Karpas-422 (cell line): Measurements from ENCODE around the gene PRR5. TPM values are rescaled to one million over a fixed set of nuclear protein-coding genes. Genes with fewer than 3 reads are reported as not detected.

Experiments used
- DNase-seq: peaks from one replicate; pipeline ENCODE4 v3.0.0-alpha.2; 2015
- H2AFZ ChIP-seq: fragments of 200-600 bp; sonication (generic); 2 replicates; pipeline ENCODE4 v1.6.1; 2014; ENCODE audit warnings: antibody characterized with exemption, low read length, mixed read lengths
- H3K27ac ChIP-seq: fragments of 200-600 bp; sonication (generic); 2 replicates; pipeline ENCODE4 v1.5.1; 2014; ENCODE audit warnings: mild to moderate bottlenecking, low read length, moderate library complexity
- H3K27me3 ChIP-seq: fragments of 200-600 bp; sonication (generic); 2 replicates; pipeline ENCODE4 v1.6.1; 2014; ENCODE audit warnings: low read length, mixed read lengths
- H3K36me3 ChIP-seq: fragments of 200-600 bp; sonication (generic); 2 replicates; pipeline ENCODE4 v1.6.1; 2014; ENCODE audit warnings: low read length, mixed read lengths; ENCODE audit not compliant: insufficient read depth
- H3K4me1 ChIP-seq: fragments of 200-600 bp; sonication (generic); 2 replicates; pipeline ENCODE4 v1.6.1; 2014; ENCODE audit warnings: mild to moderate bottlenecking, low read length, mixed read lengths
- H3K4me2 ChIP-seq: fragments of 200-600 bp; sonication (generic); 2 replicates; pipeline ENCODE4 v1.6.1; 2014; ENCODE audit warnings: low read length, low read depth, mild to moderate bottlenecking; ENCODE audit not compliant: poor library complexity, severe bottlenecking
- H3K4me3 ChIP-seq: fragments of 200-600 bp; sonication (generic); 2 replicates; pipeline ENCODE4 v1.5.1; 2014; ENCODE audit warnings: mild to moderate bottlenecking, antibody characterized with exemption, low read length, mixed read lengths
- H3K79me2 ChIP-seq: fragments of 200-600 bp; sonication (generic); 2 replicates; pipeline ENCODE4 v1.6.1; 2014; ENCODE audit warnings: mild to moderate bottlenecking, low read length, mixed read lengths
- H3K9ac ChIP-seq: fragments of 200-600 bp; sonication (generic); 2 replicates; pipeline ENCODE4 v1.6.0; 2014; ENCODE audit warnings: low read length
- H3K9me2 ChIP-seq: fragments of 200-600 bp; sonication (generic), shearing (Covaris generic); replicated peaks from 2 replicates; pipeline ENCODE4 v1.6.0; 2014; ENCODE audit warnings: mild to moderate bottlenecking, low read length, moderate library complexity; ENCODE audit not compliant: insufficient read depth
- H3K9me3 ChIP-seq: fragments of 300-700, 200-600 bp; sonication (generic); 2 replicates; pipeline ENCODE4 v1.6.1; 2014; ENCODE audit warnings: low read length, mixed read lengths
- H4K20me1 ChIP-seq: fragments of 200-600 bp; sonication (generic); 2 replicates; pipeline ENCODE4 v1.6.1; 2014; ENCODE audit warnings: mild to moderate bottlenecking, antibody characterized with exemption, low read length, low read depth; ENCODE audit not compliant: insufficient read depth
- total RNA-seq: library from RNA; depleted of rRNA; stranded (reverse); fragments of >200 nt; shearing (Covaris generic); gene quantifications from 2 replicates; pipeline ENCODE4 v1.2.3, GENCODE V29; 2014; ENCODE audit warnings: low replicate concordance

The PRR5 gene
- total RNA-seq, 1 experiment from 2014 or later = not detected

DNA sequence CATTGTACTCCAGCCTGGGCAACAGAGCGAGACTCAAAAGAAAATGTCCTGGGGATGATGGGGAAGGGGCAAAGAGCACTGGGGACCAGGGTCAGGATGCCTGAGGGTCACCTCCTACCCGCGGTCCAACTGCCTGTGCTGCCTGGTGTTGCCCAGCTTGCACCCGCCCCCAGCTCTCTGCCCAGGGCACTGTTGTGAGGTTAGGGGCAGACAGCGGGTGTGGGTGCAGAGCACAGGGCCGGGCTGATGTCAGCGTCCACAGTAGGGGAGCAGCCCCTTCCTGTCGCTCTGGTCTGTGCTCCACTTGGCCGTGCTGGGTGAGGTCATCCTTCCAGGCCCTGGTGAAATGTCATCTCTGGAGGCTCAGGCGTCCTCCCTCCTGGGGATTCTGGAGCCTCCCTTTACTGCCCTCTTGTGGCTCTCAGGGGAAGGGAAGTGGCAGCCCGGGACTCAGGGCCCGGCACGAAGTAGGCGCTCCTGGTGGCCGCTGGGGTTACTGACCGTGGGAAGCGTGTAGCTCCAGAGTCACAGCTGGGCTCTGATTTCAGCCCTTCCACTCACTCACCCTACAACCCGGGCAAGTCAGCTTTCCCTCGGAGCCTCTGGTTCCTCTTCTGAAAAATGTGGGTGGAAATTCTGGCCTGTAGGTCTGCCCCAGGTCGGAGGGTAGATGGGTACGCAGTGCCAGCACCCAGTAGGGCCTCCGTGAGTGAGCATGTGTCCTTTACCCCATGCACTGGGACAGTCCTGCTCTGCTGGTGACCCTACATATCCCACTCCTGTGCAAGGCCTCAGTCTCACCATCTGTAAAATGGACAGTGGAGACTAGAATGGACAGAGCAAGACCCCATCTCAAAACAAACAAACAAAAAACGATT, 17.3 kb upstream of the PRR5 start:
- Histone ChIP-seq H3K9me2 (no peaks in the 10 kb centered on the region), H4K20me1 (no peaks in the 10 kb centered on the region), H3K36me3 (no peaks in the 10 kb centered on the region), H3K27me3 (no peaks in the 10 kb centered on the region), H3K9me3 (no peaks in the 10 kb centered on the region), H3K79me2 (no peaks in the 10 kb centered on the region), H3K4me2 (no peak overlapping the region), H3K27ac (no peak overlapping the region), H3K9ac (no peak overlapping the region), H3K4me3 (no peak overlapping the region), H2AFZ (no peak overlapping the region), H3K4me1 (no peaks in the 10 kb centered on the region)
- peak; percentile 94 for DNase-seq

DNA sequence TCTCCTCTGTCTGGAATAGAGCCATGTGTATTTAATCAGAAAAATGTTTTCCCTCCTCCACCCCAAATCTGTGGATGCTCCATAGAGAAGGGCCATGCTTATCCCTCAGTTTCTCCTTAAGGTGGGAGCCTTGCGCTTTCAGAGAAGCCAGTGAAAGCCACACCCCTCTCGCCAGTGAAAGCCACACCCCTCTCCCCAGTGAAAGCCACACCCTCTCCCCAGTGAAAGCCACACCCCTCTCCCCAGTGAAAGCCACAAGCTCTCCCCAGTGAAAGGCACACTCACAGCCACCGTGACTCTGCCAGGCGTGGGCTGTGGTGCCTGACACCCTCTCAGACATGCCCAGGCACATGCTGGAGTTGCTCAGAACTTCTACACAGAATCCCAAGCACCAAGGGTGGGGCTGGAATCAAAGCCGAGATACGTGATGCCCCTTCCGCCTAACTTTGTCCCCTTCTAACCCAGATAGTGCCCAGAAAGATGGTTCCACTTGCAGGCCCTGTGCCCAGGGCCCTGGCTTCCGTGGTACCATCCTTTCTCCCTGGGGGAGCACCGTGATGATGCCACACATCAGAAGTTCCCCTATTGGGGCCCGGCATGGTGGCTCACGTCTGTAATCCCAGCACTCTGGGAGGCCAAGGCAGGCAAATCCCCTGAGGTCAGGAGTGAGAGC, 16.5 kb upstream of the PRR5 start:
- DNase-seq = peak; percentile 86
- Histone ChIP-seq H2AFZ (no peak overlapping the region), H3K36me3 (no peaks in the 10 kb centered on the region)

DNA sequence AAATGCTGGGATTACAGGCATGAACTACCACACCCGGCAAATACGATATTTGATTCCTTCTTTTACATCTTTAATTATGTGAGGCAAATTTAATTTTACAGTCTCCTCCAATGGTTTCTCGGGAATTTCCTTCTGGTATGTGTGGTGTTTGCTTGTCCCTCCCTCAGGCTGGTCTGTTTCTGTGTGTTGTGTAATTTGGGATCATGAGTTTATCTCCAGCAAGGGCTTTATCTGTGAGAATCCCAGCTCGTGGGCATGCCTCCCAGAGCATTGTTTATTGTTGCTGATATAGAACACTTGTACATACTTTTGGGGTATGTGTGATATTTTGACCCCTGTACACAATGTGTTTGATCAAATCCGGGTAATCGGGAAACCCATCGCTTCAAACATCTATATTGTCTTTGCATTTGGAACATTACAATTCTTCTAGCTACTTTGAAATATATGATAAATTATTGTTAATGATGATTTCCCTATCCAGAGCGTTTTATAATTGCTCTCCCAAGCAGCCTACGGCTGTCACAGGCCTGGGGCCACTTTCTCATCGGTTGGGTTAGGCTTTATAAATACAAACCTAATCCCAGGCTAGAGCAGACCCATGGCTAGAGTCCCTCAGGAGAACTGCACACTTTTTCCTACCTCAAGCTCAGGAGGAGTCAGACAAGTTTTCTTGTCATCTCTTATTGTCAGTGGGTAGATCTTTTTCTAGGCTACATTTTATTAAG, 15.0 kb upstream of the PRR5 start:
- H3K36me3 ChIP-seq = no peaks in the 10 kb centered on the region
- H3K9me2 ChIP-seq = no peaks in the 10 kb centered on the region
- DNase-seq = no peak
- H2AFZ ChIP-seq = no peak overlapping the region
- H3K27me3 ChIP-seq = no peaks in the 10 kb centered on the region
- no peak overlapping the region for H3K4me3 ChIP-seq
- H3K9ac ChIP-seq = no peak overlapping the region
- H4K20me1 ChIP-seq = no peaks in the 10 kb centered on the region
- H3K4me1 ChIP-seq = no peaks in the 10 kb centered on the region
- H3K27ac ChIP-seq = no peak overlapping the region
- no peaks in the 10 kb centered on the region for H3K79me2 ChIP-seq
- H3K9me3 ChIP-seq = no peaks in the 10 kb centered on the region
- H3K4me2 ChIP-seq = no peak overlapping the region

More for the DNA sequence above, 16.5 kb upstream of the PRR5 start:
- Histone ChIP-seq H3K79me2 (no peaks in the 10 kb centered on the region), H3K4me3 (no peak overlapping the region), H3K9me2 (no peaks in the 10 kb centered on the region), H3K4me1 (no peaks in the 10 kb centered on the region), H3K4me2 (no peak overlapping the region), H3K27me3 (no peaks in the 10 kb centered on the region), H4K20me1 (no peaks in the 10 kb centered on the region), H3K9ac (no peak overlapping the region), H3K9me3 (no peaks in the 10 kb centered on the region), H3K27ac (no peak overlapping the region)

DNA sequence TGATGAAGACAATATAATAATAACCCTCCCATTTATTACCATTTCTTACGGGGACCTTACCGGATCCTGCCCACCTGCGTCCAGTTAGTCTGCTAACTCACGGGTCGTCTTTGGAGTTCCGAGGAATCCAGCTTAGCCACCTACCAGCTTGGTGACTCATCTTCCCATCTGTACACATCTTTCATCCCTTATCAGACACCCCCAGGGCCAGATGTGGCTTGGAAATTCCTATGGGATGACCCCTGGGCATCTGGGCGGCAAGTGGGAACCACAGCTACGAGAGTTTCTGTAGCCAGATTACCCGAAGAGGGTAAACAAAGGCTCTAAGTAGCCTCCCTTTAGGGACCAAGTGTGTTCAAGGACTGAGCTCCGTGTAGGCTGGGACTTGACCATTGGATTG, 12.8 kb upstream of the PRR5 start:
- Histone ChIP-seq H3K9me3 (no peaks in the 10 kb centered on the region), H3K4me1 (no peaks in the 10 kb centered on the region), H3K27ac (no peak overlapping the region), H3K4me3 (no peak overlapping the region), H3K79me2 (no peaks in the 10 kb centered on the region), H3K36me3 (no peaks in the 10 kb centered on the region), H3K27me3 (no peaks in the 10 kb centered on the region), H2AFZ (no peak overlapping the region), H4K20me1 (no peaks in the 10 kb centered on the region), H3K9ac (no peak overlapping the region), H3K4me2 (no peak overlapping the region), H3K9me2 (no peaks in the 10 kb centered on the region)
- DNase-seq = no peak

DNA sequence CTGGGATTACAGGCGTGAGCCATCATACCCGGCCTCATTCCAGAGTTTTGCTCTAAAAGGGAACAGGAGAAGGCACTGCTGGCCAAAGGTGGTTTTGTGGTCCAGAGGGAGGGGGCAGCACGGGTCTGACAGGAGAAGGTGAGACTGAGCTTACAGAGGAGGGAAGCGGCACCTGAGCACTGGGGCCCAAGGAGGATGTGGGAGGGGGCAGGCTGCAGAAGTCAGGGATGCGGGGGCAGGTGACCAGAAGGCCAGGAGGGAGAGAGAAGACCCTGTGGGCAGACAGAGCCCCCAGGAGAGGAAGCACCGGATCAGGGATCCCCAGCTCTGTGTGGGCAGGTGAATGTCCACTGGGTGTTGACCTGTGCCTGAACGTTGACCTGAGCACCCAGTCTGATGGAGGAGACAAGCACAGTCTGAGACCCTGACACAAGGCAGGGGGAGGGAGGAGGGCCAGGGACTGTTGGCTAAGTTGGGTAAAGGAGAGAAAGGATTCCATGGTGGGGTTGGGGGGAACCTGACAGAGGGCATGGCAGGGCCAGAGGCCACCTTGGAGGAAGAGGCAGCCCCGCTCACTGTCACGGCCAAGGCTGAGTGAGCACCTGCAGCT, 12.0 kb upstream of the PRR5 start:
- H4K20me1 ChIP-seq = no peaks in the 10 kb centered on the region
- H3K36me3 ChIP-seq = no peaks in the 10 kb centered on the region
- no peak overlapping the region for H3K27ac ChIP-seq
- no peaks in the 10 kb centered on the region for H3K79me2 ChIP-seq
- no peak overlapping the region for H3K4me2 ChIP-seq
- H3K9me2 ChIP-seq = no peaks in the 10 kb centered on the region
- no peak overlapping the region for H3K4me3 ChIP-seq
- H3K27me3 ChIP-seq = no peaks in the 10 kb centered on the region
- no peak for DNase-seq
- H3K4me1 ChIP-seq = no peaks in the 10 kb centered on the region
- no peak overlapping the region for H2AFZ ChIP-seq
- H3K9ac ChIP-seq = no peak overlapping the region
- no peaks in the 10 kb centered on the region for H3K9me3 ChIP-seq

DNA sequence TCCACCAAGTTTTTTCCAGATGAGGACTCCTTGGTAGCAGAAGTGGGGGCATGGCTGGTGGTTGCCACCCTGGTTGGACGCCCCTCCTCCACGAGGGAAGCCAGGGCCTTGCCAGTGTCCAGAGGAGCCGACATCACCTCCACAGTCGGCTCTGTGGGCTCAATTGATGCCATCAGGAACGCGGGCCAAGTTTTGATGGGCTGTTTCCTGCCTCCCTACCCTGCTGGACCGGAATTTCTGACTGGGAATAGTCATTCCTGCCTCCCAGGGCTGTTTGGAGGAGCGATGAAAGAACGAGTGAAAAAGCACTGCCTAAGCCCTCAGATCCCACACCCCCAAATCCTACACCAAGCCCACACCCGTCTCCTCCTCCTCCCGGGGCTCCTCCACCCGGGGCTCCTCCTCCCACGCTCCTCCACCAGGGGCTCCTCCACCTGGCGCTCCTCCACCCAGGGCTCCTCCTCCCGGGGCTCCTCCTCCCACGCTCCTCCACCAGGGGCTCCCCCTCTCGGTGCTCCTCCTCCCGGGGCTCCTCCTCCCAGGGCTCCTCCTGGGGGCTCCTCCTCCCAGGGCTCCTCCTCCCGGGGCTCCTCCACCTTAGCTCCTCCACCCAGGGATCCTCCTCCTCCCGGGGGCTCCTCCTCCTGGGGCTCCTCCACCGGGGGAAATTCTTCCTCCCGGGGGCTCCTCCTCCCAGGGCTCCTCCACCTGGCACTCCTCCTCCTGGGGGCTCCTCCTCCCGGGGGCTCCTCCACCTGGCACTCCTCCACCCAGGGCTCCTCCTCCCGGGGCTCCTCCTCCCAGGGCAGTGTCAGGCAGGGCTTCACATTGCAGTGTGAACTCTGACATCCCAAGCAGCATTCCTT, 10.0 kb upstream of the PRR5 start:
- no peak overlapping the region for H2AFZ ChIP-seq
- H3K4me3 ChIP-seq = no peak overlapping the region
- no peak overlapping the region for H3K4me2 ChIP-seq
- H3K36me3 ChIP-seq = no peaks in the 10 kb centered on the region
- no peaks in the 10 kb centered on the region for H4K20me1 ChIP-seq
- H3K9me2 ChIP-seq = no peaks in the 10 kb centered on the region
- no peak for DNase-seq
- H3K9me3 ChIP-seq = no peaks in the 10 kb centered on the region
- H3K4me1 ChIP-seq = no peaks in the 10 kb centered on the region
- no peaks in the 10 kb centered on the region for H3K27me3 ChIP-seq
- no peaks in the 10 kb centered on the region for H3K79me2 ChIP-seq
- no peak overlapping the region for H3K9ac ChIP-seq
- no peak overlapping the region for H3K27ac ChIP-seq

DNA sequence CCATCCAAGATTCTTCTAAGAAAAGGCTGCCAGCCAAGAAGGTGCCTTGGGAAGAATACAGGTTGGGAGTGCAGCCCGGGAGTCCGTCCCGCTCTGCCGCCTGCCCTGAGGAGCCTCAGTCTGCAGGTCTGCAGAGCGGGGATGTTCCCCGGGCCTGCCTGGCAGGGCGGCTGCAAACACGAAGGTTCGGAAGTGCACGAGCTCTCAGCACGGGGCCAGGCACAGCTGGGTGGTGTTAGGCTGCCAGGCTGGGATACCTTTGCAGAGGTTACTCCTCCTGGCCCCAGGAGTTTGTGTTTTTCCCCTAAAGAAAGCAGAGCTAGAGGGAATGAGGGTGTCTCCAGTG, 9.4 kb upstream of the PRR5 start:
- Histone ChIP-seq H2AFZ (no peak overlapping the region), H3K4me2 (no peak overlapping the region), H3K36me3 (no peaks in the 10 kb centered on the region), H3K79me2 (no peaks in the 10 kb centered on the region), H3K4me3 (no peak overlapping the region), H4K20me1 (no peaks in the 10 kb centered on the region), H3K4me1 (no peaks in the 10 kb centered on the region), H3K27ac (no peak overlapping the region), H3K27me3 (no peaks in the 10 kb centered on the region), H3K9me2 (no peaks in the 10 kb centered on the region), H3K9ac (no peak overlapping the region), H3K9me3 (no peaks in the 10 kb centered on the region)
- DNase-seq = no peak
